UCSD-AML1 (cell line): ENCODE data around the gene MORN1.
"Not testable (repeated sequence)": the region's sequence is repeated elsewhere in the genome, so short reads cannot be mapped to it uniquely, and the experiment has no call there.

Experiments
- DNase-seq: peaks from one replicate; lab custom pipeline; 2025; ENCODE audit not compliant: unreplicated experiment; lab: John Stamatoyannopoulos, UW

Gene MORN1

DNA sequence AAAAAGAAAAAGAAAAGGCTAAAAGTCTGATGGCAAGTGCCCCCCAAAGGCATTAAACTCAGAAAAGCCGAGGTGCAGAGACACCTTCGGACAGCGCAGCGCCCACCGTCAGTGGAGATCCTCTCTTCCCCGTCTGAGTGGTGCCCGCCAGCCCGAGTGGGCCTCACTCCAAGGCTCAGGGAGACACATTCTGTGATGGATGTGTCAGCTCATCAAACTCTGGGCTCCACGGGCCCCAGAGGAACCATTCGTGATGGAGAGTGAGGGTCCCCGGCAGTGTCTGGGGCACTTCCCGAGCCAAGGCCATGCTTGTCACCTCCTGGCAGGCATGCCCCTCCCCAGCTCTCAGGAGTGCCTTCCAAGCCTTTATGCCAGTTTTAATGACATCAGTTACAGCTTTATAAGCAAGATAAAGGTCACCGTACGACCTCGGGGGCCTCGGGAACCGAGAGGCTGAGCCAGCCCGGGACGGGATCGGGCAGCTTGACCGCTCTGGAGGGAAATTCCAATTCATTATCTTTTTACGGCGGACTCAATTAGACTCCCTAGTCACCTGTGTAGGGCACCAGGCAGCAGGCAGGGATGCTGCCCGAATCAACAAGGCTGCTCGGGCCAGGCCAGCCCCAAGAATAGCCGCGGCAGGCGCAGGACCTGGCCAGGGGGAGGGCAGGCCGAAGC lies 49.5 kb downstream of the MORN1 start:
- DNase-seq = no peak

- DNase-seq = no peak
Observed at GRCh38 chr1:2340918-2341254, 50.5 kb downstream of the MORN1 start.

DNA sequence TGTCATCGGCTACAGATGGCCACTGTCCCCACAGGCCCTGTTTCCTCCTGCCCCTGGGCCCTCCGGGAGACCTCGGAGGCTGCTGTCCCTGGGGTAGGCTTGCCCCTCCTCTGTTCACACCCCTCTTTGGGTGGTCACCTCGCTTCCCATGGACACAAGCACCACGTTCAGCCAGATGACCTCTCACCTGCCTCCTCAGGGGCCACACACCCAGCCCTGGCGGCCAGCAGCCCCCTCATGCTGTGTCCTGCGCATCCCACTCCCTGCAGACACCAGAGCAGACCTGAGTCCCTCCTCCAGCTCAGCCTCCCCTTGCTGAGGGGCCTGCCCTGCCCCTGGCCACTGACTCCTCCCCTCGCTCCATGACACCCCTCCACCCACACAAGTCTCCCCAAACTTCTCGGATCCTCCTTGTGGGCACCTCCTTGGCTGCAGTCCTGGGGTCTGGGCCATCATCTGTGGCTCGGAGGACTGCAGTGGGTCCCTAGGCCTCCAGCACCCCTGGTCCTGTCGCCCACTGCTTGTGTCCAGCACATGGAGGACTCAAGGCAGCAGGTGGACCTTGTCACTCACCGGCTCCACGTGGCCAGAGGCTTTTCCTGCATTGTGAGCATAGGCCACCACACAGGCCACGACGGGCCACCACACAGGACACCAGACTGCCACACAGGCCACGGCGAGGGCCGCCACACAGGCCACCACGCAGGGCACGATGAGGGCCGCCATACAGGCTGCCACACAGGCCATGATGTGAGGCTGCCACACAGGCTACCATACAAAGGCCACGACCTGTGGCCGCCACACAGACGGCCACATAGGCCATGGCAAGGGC lies 51.1 kb downstream of the MORN1 start:
- no peak for DNase-seq

DNA sequence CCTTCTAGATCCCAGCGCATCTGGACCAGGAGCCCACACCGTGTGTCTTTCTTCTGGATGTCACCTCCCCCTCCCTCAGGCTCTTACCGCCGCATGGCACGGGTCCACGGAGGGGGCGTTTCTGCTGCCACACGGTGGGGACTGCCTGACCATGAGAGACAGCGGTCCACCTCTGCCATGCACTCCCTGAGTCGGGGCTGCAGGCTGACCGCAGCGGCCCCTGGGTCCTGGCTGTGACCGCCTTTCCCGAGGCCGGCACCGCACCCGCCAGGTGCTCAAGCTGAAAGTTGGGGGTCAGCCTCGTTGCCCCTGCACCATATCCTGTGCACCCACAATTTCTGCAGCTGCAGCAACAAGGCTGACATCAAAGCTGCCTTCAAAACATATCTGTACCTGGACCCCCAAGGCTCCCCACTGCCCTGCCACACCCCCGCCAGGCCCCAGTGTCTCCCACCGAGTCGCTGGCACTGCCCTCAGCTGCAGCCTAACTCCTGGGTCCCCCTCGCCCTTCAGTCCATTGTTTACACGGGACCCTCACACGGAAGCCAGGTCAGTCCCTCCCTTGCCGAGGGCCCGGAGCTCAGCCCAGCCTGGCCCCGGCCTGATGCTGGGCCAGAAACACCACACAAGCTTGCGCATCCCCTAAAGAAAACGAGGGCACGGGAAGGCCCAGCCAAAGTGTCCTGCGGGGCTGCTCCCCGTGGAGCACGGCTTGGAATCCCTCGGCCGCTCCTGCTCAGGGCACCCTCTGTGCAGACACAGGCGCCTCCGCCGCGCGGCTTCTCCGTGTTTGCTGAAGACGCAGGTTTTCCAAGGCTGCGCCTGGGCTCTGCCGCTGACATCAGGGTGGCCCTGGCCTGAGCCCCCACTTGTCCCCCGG lies 51.9 kb downstream of the MORN1 start:
- no peak for DNase-seq

GRCh38 chr1:2337501-2337900 lies 53.9 kb downstream of the MORN1 start:
- DNase-seq = no peak

- no peak for DNase-seq
Observed at GRCh38 chr1:2337081-2337480, 54.3 kb downstream of the MORN1 start.

DNA sequence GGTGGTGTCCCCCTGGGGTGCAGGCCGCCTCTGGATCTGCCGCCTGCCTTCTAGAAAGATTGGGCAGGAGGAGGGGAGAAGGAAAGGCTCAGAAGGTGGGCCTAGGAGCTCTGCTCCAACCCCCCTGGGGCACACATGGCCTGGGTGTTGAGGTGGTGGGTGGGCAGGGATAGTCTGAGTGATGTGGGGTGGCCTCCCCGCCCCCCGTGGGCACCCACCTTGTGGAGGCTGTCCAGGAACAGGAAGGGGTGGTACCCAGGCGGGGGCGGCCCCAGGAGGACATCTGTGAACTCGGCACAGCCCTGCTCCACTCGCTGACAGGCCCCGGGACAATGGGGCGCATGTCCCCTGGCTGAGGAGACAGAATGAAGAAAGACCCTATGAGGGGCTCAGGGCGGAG lies 54.9 kb downstream of the MORN1 start:
- no peak for DNase-seq

DNA sequence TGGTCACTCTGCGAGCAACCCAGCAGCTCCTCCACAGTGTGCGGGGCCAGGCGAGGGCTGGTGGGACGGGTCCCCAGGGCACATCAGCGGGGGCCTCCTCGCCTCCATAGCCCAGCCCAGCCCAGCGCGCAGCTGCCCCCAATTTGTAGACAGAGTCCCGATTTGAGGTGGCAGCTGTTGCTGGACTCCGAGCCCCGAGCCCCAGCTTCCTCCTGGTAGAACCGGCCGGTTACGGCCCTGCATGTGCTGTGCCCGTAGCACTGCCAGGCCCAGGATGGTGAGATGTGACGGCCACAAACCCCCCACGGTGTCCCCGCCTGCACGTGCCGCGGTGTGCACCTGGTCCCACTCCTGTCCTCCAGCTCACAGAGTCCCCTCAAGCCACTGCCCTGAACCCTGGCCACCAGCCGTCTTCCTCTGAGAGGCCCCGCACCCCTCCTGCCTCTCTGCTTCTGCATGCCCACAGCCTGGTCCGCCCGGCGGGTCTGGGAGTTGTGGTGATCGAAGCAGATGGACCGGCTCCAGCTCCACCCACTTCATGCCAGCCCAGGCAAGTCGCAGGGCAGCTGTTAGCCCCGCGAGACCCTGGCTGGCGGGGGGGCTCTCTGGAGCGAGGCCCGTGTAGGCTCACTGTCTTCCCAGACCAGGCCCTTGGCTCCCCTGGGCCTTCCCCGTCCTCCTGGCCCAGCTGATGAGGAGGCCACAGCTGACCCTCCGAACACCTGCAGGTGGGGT lies 55.5 kb downstream of the MORN1 start:
- no peak for DNase-seq

DNA sequence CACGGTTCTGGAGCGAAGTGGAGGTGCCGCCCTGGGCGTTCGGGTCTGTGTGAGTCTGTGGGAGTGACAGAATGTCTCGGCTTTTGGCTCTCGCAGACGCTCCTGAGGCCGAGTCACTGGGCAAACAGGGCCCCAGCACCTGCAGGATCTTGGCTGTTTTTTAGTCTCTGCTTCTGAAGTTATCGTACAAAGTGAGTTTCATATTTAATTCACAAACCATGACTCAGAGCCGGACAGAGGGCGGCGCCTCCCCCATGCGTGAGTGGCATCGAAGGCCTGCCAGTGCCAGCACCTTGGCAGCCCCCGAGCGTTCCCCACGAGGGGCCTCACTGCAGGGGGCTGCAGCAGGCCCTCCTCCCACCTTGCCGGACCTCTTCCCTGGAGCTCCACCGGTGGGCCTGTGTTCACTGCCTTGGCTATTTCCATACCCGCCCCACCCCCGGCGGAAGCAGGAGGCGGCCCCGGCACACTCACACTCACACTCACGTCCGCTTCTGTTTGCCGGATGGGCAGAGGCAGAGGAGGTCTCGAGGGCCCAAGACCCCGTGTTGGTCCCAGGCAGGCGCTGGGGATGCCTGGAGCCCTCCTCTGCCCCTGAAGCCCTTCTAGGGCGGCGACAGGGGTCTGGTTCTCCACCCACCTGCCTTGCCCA lies 56.3 kb downstream of the MORN1 start:
- DNase-seq = no peak

- no peak for DNase-seq
Observed at GRCh38 chr1:2334366-2334765, 57.0 kb downstream of the MORN1 start.

DNA sequence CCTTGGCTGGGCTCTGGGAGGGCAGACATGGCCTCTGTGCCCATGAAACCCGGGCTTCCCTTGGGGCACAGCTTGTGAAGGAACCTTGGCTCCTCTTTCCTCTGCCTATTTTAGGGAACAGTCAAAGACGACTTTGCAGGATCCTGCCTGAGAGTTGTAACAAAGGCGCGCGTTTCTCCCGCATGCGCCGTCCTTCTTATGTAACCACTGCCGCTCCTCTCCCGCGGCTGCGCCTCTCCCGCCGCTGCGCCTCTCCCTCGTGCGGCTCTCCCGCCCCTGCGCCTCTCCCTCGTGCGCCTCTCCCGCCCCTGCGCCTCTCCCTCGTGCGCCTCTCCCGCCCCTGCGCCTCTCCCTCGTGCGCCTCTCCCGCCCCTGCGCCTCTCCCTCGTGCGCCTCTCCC lies 59.8 kb downstream of the MORN1 start:
- not testable (repeated sequence) for DNase-seq

- DNase-seq = no peak
Observed at GRCh38 chr1:2331200-2331544, 60.2 kb downstream of the MORN1 start.

DNA sequence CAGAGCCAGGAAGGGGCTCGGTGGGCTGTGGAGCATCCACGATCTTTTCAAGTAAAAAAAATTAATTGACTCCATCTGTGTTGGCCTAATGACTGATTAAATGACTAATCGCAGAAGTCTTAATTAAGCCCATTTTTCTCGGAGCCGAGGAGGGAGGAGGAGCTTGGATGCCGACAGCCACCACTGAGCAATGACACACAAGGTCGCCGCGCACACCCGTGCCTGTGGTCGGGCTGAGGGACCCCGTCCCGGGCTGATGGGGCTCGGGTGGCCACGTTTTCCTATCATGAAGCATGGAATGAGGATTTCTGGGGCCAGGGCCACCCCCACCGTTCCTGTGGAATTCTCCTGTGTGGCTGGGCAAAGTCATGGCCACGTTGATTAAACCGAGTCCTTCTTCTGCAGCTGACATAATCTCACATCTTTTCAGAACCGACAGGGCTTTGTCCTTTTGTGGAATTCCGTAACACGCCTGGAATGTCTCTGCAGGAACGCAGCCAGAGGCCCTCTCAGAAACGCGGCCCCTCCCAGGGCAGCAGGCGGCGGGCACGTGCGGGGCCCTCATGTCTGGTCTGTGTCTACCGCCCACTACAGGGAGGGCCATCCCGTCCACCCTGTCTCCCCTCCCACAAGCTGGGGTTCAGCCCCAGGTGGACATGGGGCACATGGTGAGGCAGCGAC lies 60.7 kb downstream of the MORN1 start:
- no peak for DNase-seq

DNA sequence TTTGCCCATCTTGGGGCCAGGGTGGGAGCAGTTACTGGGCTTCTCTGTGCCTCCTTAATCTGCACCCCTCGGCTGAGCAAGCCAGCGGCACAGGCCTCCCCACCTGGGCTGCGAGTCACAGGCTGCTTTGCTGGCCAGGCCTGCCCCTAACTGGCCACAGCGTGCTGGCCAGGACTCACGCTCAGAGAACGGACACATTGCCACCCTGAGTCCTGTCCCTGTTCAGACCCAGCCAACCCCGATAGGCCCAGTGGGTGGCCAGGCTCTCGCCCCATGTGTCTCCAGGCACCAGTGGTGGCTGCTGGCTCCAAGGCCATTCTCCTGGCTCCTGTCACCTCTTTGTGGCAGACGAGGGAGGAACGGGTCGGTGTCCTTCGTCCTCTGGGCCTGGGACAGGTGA lies 61.3 kb downstream of the MORN1 start:
- no peak for DNase-seq

DNA sequence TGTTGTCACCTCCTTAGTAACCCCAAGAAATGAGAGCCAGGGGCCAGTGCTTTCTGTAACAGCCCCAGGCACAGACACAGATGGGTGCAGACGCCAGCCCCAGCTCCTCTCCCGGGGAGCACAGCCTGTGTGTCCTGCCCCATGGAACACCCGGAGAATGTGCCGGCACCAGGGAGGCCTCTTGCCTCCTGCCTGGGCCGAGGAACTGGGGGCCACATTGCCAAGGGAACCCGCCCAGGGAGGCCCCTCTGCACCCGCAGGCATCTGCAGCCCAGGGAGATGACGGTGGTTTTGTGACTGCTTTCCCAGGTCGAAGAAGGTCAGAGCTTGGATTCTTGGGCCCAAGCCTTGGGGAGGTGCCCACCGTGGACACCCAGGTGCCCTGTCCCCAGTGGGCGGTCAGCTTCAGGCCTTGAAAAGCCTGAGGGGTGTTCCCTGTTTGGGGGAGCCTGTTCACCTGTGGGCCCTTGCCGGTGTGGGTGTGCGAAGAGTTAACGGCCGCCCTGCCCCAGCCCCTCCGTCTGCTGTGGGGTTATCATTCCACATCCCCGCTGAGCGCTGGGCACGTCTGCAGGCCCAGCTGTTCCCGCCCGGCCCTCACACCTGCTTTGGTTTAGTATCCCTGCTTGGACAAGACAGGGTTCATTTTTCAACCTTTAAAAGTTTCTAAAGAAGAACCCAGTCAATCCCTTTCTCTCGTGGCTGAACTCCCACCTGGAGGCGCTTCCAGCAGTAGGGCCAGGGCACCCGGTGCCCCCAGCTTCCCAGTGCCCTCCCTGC lies 62.5 kb downstream of the MORN1 start:
- DNase-seq = no peak

DNA sequence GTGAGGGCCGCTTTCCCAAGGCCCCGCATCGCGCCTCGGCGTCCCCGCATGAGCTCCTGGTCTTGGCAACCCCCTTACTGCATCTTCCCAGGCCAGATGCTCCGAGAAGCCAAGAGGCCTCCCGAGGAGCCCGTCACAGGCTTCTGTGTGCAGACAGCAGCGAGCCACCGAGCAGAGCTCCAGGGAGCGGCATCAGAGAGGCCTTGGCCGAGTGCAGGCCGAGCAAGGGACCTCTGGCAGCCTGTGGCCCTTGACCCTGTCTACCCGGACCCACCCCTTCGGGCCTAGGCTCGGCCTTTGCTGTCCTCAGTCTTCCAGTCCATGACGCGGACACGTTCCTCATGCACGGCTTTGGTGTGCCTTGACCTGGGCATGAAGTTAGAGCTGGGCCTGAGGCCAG lies 63.5 kb downstream of the MORN1 start:
- no peak for DNase-seq

DNA sequence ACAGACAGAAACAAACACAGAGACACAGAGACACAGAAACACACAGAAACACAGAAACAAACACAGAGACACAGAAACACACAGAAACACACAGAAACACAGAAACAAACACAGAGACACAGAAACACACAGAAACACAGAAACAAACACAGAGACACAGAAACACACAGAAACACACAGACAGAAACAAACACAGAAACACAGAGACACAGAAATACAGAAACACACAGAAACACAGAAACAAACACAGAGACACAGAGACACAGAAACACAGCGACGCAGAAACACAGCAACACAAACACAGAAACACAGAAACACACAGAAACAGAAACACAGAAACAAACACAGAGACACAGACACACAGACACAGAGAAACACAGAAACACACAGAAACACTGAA lies 64.2 kb downstream of the MORN1 start:
- DNase-seq = not testable (repeated sequence)

DNA sequence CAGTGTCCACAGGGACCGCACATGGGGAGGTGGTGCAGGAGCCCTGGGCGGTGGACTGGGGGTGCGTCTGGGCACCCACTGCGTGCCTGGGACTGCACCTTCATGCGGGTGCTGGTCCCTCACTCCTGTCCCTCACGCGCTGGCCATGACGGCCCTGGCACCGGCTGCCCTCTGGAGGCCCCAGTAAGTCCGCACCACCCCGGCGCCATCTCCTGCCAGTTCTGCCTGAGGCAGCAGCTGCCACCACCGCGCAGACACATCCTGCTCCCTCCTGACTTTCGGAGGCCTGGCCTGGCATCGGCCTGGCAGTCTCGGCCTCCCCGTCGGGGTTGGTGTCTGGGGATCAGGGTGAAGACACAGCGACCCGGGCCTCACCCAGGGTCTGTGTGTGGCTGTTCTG lies 64.8 kb downstream of the MORN1 start:
- DNase-seq = no peak
